Central memory CD4-positive, alpha-beta T cell (primary cell): ENCODE data around the gene OAT.
A peak's percentile ranks its signal among the peaks of the same experiment; 100 is the strongest.

Source experiments
- DNase-seq: peaks from one replicate; pipeline ENCODE4 v3.0.0; 2022
- total RNA-seq, 3 experiments: gene quantifications; one replicate each; lab custom pipeline; 2026; lab: John Stamatoyannopoulos, UW

Gene OAT
- 54.3 to 86.7 (median 65.0) reads per million in 3 experiments for total RNA-seq

- DNase-seq, result peak; percentile 93
Observed at GRCh38 chr10:124418726-124419501, at the start of gene OAT. OAT (minus strand) TSS chr10:124418923; CDS start chr10:124412171, 6,752 bp downstream.

- DNase-seq, result no peak
Observed at GRCh38 chr10:124467165-124467564, 48.4 kb upstream of the OAT start.

GRCh38 chr10:124465777-124466488 is 47.2 kb upstream of the OAT start:
- no peak for DNase-seq

GRCh38 chr10:124465003-124465776 is 46.5 kb upstream of the OAT start:
- no peak for DNase-seq

GRCh38 chr10:124464028-124464965 is 45.6 kb upstream of the OAT start:
- DNase-seq, result no peak

- DNase-seq, result no peak
Observed at GRCh38 chr10:124462348-124462695, 43.6 kb upstream of the OAT start.

- peak; percentile 81 for DNase-seq
Observed at GRCh38 chr10:124461642-124462347, 43.1 kb upstream of the OAT start, which contains the start of gene LHPP. LHPP (plus strand) TSS chr10:124461823; CDS start chr10:124461863, 40 bp downstream.

- DNase-seq, result no peak
Observed at GRCh38 chr10:124460144-124460543, 41.4 kb upstream of the OAT start.

GRCh38 chr10:124459395-124459794 is 40.7 kb upstream of the OAT start:
- no peak for DNase-seq

GRCh38 chr10:124458889-124459288 is 40.2 kb upstream of the OAT start:
- no peak for DNase-seq

- no peak for DNase-seq
Observed at GRCh38 chr10:124458473-124458872, 39.8 kb upstream of the OAT start.

- no peak for DNase-seq
Observed at GRCh38 chr10:124455441-124455840, 36.7 kb upstream of the OAT start.

- no peak for DNase-seq
Observed at GRCh38 chr10:124453960-124454610, 35.4 kb upstream of the OAT start.

GRCh38 chr10:124451276-124451675 is 32.6 kb upstream of the OAT start:
- no peak for DNase-seq

GRCh38 chr10:124450783-124451057 is 32.0 kb upstream of the OAT start:
- DNase-seq, result no peak

- DNase-seq, result no peak
Observed at GRCh38 chr10:124450012-124450782, 31.5 kb upstream of the OAT start, which contains the start of gene NKX1-2. NKX1-2 (minus strand) TSS chr10:124450035; CDS start chr10:124449943, 92 bp downstream.

- no peak for DNase-seq
Observed at GRCh38 chr10:124449170-124450011, 30.7 kb upstream of the OAT start.

- DNase-seq, result no peak
Observed at GRCh38 chr10:124448696-124449169, 30.0 kb upstream of the OAT start.
